Chondrocyte (in vitro differentiated cells): ENCODE data around the gene TPRG1L. TPM values are rescaled to one million over a fixed set of nuclear protein-coding genes. Genes with fewer than 3 reads are reported as not detected.
A peak's percentile ranks its signal among the peaks of the same experiment; 100 is the strongest.

Experiments used
- DNase-seq: peaks from one replicate; pipeline ENCODE4 v3.0.0; 2021; ENCODE audit warnings: mixed read lengths, low spot score
- H3K27ac Mint-ChIP-seq: one replicate; pipeline ENCODE4 v1.8.0; 2021; ENCODE audit warnings: mild to moderate bottlenecking, moderate library complexity, mixed read lengths; ENCODE audit not compliant: unreplicated experiment
- H3K27me3 Mint-ChIP-seq: 2 replicates; pipeline ENCODE4 v1.8.0; 2021; ENCODE audit warnings: low read depth, mixed read lengths
- H3K36me3 Mint-ChIP-seq: 2 replicates; pipeline ENCODE4 v1.8.0; 2021; ENCODE audit warnings: low read depth, mixed read lengths
- H3K4me1 Mint-ChIP-seq: 2 replicates; pipeline ENCODE4 v1.8.0; 2021; ENCODE audit warnings: low read depth, mild to moderate bottlenecking, mixed read lengths
- H3K4me3 Mint-ChIP-seq: one replicate; pipeline ENCODE4 v1.8.0; 2021; ENCODE audit warnings: mild to moderate bottlenecking, moderate library complexity, mixed read lengths; ENCODE audit not compliant: unreplicated experiment
- H3K9me3 Mint-ChIP-seq: 2 replicates; pipeline ENCODE4 v1.8.0; 2021; ENCODE audit warnings: low read depth, mixed read lengths
- total RNA-seq: library from RNA; stranded (reverse); gene quantifications from 3 replicates; pipeline ENCODE4 v1.2.1, GENCODE V29; 2021
- TF ChIP-seq, protein P1 (sequence below): fragments of 200-600 bp; sonication (generic); IDR thresholded peaks from 2 replicates; pipeline ENCODE4 v1.5.0; 2021; ENCODE audit warnings: antibody characterized with exemption, mild to moderate bottlenecking, moderate library complexity

Gene TPRG1L
- total RNA-seq, 1 donor from 2014 or later = 53.7 TPM

DNA sequence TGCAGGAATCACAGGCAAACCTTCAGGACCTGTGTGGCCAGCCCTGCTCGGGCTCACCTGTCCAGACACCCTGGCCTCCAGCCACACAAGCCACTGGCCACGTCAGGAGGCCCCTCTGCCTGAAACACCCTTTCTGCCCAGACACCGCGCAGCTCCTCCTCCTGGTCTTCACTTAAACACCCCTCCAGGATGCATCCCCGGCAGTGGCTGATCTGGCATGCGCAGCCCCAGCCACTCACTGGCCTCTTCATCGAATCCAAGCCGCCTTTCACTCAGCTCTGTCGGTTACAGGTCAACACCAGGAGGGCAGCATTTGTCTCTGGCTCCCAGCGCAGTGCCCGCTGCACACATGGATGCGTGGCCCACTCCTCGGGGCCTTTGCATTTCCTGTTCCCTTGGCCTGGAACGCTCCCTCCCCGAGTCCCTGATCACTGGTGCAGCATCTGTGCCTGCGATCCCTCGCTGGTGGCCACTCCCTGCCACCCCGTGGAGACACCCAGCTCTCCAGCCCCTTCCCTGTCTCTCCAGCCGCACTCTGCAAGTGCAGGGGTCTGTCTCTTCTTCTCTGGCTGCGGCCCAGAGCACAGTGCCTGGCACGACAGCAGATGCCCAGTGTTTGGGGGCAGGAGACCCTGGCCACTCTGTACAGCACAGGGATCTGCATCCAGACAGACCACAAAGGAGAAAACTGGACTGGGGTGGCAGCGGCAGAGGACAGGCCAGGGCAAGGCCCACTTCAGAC lies 9.4 kb downstream of the TPRG1L start:
- no peak overlapping the region for H3K4me3 Mint-ChIP-seq
- TF ChIP-seq, protein P1, sequence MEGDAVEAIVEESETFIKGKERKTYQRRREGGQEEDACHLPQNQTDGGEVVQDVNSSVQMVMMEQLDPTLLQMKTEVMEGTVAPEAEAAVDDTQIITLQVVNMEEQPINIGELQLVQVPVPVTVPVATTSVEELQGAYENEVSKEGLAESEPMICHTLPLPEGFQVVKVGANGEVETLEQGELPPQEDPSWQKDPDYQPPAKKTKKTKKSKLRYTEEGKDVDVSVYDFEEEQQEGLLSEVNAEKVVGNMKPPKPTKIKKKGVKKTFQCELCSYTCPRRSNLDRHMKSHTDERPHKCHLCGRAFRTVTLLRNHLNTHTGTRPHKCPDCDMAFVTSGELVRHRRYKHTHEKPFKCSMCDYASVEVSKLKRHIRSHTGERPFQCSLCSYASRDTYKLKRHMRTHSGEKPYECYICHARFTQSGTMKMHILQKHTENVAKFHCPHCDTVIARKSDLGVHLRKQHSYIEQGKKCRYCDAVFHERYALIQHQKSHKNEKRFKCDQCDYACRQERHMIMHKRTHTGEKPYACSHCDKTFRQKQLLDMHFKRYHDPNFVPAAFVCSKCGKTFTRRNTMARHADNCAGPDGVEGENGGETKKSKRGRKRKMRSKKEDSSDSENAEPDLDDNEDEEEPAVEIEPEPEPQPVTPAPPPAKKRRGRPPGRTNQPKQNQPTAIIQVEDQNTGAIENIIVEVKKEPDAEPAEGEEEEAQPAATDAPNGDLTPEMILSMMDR = no peak
- H3K4me1 Mint-ChIP-seq = no peaks in the 10 kb centered on the region
- peak; percentile 75 for DNase-seq
- H3K27me3 Mint-ChIP-seq = no peaks in the 10 kb centered on the region
- H3K27ac Mint-ChIP-seq = no peak overlapping the region
- H3K36me3 Mint-ChIP-seq = peaks cover 28% of the 10 kb centered on the region
- H3K9me3 Mint-ChIP-seq = no peaks in the 10 kb centered on the region

DNA sequence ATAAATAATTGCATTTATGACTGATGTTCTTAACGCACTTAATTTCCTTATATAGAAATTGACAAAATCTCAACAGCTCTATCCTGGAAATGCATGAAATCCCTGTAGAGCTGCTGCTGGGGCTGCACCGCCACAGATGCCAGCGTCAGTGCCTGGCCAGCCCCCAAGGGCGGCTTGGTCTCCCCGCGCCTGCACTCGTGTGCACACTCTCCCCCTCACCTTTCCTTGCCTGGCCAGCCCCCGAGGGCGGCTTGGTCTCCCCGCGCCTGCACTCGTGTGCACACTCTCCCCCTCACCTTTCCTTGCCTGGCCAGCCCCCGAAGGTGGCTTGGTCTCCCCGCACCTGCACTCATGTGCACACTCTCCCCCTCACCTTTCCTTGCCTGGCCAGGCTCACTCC lies 11.3 kb downstream of the TPRG1L start:
- TF ChIP-seq, protein P1 = no peak
- H3K27me3 Mint-ChIP-seq = no peaks in the 10 kb centered on the region
- no peak overlapping the region for H3K27ac Mint-ChIP-seq
- no peak overlapping the region for H3K4me3 Mint-ChIP-seq
- peaks cover 28% of the 10 kb centered on the region for H3K36me3 Mint-ChIP-seq
- no peaks in the 10 kb centered on the region for H3K4me1 Mint-ChIP-seq
- no peaks in the 10 kb centered on the region for H3K9me3 Mint-ChIP-seq
- DNase-seq = peak; percentile 59

DNA sequence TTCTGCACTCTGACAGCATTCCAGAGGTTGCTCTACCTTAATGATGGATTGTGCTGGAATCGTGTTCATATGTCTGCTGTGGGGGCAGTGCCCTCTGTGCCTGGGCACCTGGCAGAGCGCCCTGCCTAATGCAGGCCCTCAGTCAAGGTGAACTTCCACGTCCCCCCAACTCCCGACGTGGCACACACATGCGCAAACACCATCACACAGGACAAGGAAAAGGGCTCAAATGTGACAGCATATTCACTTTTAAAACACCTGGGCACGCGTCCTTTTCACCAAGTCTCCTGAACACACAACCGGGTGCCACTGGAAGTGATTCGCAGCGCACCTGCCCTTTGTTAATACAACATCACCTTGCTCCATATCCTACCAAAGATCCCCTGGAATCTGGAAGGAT lies 11.7 kb downstream of the TPRG1L start:
- no peak overlapping the region for H3K27ac Mint-ChIP-seq
- no peaks in the 10 kb centered on the region for H3K9me3 Mint-ChIP-seq
- H3K36me3 Mint-ChIP-seq = peaks cover 29% of the 10 kb centered on the region
- no peaks in the 10 kb centered on the region for H3K27me3 Mint-ChIP-seq
- DNase-seq = peak; percentile 72
- H3K4me1 Mint-ChIP-seq = no peaks in the 10 kb centered on the region
- no peak overlapping the region for H3K4me3 Mint-ChIP-seq
- TF ChIP-seq, protein P1 = no peak

DNA sequence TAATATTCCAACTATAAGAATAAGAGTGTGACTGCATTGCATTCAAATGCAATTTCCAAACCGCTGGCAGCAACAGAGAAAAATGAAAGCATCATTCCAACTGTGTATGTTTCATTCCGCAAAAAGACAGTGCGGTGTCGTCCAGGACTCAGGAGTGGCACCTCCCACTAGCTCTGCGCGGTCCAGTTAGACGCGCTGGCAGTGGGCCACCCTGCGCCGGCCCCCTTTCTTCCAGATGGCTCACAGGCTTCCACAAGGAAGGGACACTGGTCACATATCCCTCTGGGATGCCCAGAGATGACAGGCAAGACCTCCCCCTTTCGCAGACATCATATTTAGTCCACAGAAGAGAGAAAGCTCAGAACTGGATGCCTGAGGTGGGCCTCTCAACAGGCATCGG lies 13.2 kb downstream of the TPRG1L start:
- DNase-seq = peak; percentile 53
- Mint-ChIP-seq H3K9me3 (no peaks in the 10 kb centered on the region), H3K4me1 (no peaks in the 10 kb centered on the region), H3K27me3 (no peaks in the 10 kb centered on the region), H3K4me3 (no peak overlapping the region), H3K36me3 (peaks cover 30% of the 10 kb centered on the region), H3K27ac (no peak overlapping the region)
- TF ChIP-seq, protein P1 = no peak

DNA sequence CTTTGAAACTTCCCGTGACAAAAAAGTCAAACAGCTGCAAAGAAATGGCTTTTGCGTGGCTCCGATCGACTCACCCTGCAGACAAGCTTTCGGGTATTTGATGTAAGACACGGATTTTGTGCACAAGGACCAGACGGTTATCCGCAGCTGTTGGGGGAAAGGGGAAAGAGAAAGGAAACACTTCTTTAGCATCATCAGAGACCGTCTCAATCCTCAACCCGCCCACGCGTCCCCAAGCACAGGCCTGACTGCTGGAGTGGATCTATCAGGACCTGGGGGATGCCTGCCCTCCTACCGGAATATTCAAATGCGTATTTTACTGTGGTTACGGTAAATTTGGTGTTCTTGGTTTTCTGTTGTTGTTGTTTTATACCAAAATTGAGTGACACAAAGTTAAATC lies 13.9 kb downstream of the TPRG1L start:
- TF ChIP-seq, protein P1 = no peak
- H3K27ac Mint-ChIP-seq = no peak overlapping the region
- H3K27me3 Mint-ChIP-seq = no peaks in the 10 kb centered on the region
- no peaks in the 10 kb centered on the region for H3K4me1 Mint-ChIP-seq
- no peaks in the 10 kb centered on the region for H3K9me3 Mint-ChIP-seq
- peak; percentile 44 for DNase-seq
- peaks cover 28% of the 10 kb centered on the region for H3K36me3 Mint-ChIP-seq
- no peak overlapping the region for H3K4me3 Mint-ChIP-seq
